ENCODE data around the gene CFAP52.

The CFAP52 gene

DNA sequence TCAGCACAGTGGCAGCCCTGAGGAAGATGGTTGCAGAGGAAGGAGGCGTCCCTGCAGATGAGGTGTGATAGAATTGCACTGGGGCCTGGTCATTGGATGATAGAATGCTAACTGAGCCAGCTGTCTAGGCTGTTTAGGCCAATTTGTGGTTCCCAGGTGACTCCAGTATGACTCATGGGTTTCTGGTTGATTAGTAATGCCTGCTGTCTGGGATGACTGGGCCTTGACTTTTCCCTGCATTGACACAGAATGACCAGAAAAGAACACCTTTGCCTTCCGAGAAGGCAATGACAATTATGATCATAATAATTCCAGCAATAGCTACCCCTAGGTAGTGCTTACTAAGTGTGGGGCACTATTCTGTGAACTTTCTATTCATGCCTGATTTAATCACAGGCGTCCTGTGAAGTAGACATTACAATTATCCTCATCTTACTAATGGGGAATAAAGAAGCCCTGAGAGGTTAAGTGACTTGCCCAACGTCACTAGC, 100.4 kb downstream of the CFAP52 start:
- H3K36me3 ChIP-seq (ENCODE audit: control insufficient read depth, low read depth, low read length) = no peaks in the 10 kb centered on the region
- H3K4me3 ChIP-seq (ENCODE audit: low read length) = no peak overlapping the region
- no peaks in the 10 kb centered on the region for H3K27me3 ChIP-seq (ENCODE audit: control insufficient read depth, insufficient read depth, low read length)
- peaks cover 7% of the 10 kb centered on the region for H3K9me3 ChIP-seq (ENCODE audit: control insufficient read depth, low read depth, low read length)
- no peak overlapping the region for H3K9ac ChIP-seq (ENCODE audit: low read length)
- H3K27ac ChIP-seq (ENCODE audit: low read length) = no peak overlapping the region
- H3K4me1 ChIP-seq (ENCODE audit: control insufficient read depth, low read depth, low read length) = no peaks in the 10 kb centered on the region

DNA sequence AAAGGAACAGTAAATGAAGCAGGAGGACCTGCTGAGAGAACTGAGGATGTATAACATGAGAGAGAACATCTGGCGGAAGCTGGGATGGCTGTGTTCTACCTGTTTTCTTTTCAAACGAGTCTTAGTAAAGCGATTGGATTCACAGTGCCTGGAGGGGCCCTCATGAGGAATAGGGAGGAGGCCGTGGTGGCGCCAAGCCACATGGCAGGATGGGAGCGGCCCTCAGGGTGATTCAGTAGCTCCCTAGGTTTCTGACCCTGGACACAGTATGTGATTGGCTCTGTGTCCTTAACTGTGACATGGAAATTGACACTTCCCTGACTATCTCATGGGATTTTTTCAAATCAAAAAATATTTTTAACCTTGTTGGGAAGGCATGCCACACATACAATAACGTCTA, 101.0 kb downstream of the CFAP52 start:
- H3K36me3 ChIP-seq (ENCODE audit: control insufficient read depth, low read depth, low read length) = no peaks in the 10 kb centered on the region
- no peaks in the 10 kb centered on the region for H3K27me3 ChIP-seq (ENCODE audit: control insufficient read depth, insufficient read depth, low read length)
- H3K9ac ChIP-seq (ENCODE audit: low read length) = no peak overlapping the region
- H3K4me3 ChIP-seq (ENCODE audit: low read length) = no peak overlapping the region
- H3K27ac ChIP-seq (ENCODE audit: low read length) = no peak overlapping the region
- no peaks in the 10 kb centered on the region for H3K4me1 ChIP-seq (ENCODE audit: control insufficient read depth, low read depth, low read length)
- H3K9me3 ChIP-seq (ENCODE audit: control insufficient read depth, low read depth, low read length) = peaks cover 7% of the 10 kb centered on the region

DNA sequence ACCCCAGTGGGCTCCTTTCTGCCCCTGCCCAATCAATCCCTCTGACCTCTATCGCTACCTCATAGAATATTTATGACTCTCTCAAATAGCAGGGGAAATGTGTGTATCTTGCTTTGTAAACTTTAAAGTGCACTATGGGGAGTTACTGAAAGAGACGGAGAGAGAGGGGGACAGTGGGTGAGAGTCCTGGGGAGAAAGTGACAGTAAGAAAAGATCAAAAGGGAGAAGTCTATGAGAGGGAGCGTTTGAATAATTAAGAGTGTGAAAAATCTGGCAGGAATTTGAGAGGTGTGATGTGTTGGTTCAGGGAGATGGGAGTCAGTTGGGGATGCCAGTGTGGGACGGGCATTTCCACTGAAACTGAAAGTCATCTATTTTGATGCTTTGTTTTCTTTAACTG, 101.5 kb downstream of the CFAP52 start:
- Histone ChIP-seq H3K9ac (ENCODE audit: low read length) (no peak overlapping the region), H3K4me1 (ENCODE audit: control insufficient read depth, low read depth, low read length) (no peaks in the 10 kb centered on the region), H3K9me3 (ENCODE audit: control insufficient read depth, low read depth, low read length) (peaks cover 7% of the 10 kb centered on the region), H3K4me3 (ENCODE audit: low read length) (no peak overlapping the region), H3K27me3 (ENCODE audit: control insufficient read depth, insufficient read depth, low read length) (no peaks in the 10 kb centered on the region), H3K27ac (ENCODE audit: low read length) (no peak overlapping the region), H3K36me3 (ENCODE audit: control insufficient read depth, low read depth, low read length) (no peaks in the 10 kb centered on the region)

DNA sequence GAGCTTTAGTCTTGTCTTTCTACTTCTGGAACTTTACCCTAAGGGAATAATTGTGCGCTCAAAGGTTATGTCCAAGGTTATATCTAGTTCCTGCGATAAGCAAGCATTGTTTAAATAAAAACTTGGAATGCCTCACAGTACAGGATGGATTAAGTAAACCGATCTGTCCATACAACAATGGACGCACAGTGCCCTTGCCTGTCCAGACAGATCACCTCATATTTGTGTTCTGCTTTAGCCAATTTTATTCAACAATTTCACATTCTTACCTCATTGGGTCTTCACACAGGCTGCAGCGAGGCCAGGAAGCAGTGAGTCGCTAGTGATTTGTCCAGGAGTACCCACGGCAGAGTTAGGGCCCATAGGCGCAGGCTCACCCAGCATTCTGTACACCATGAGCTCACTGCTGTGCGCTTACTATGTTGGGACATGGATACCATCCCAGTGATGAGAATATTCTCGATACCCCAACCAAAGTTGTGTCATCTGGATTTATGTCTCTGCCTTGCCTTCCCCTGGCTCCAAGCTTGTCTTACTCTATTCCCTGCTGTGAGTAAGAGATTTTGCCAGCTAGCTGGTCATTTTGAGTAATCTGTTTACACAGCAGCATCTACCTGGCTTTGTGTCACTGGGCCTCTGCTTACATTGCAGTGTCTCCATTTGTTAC, 108.6 kb downstream of the CFAP52 start:
- no peaks in the 10 kb centered on the region for H3K36me3 ChIP-seq (ENCODE audit: control insufficient read depth, low read depth, low read length)
- H3K4me3 ChIP-seq (ENCODE audit: low read length) = no peak overlapping the region
- H3K9ac ChIP-seq (ENCODE audit: low read length) = no peak overlapping the region
- H3K27ac ChIP-seq (ENCODE audit: low read length) = no peak overlapping the region
- H3K9me3 ChIP-seq (ENCODE audit: control insufficient read depth, low read depth, low read length) = peaks cover under 1% of the 10 kb centered on the region
- H3K4me1 ChIP-seq (ENCODE audit: control insufficient read depth, low read depth, low read length) = no peaks in the 10 kb centered on the region
- H3K27me3 ChIP-seq (ENCODE audit: control insufficient read depth, insufficient read depth, low read length) = no peaks in the 10 kb centered on the region

Measured in iPS-18a (cell line).